Colonic mucosa (tissue), 4 donors: ENCODE measurements around the gene SETD2. TPM values are rescaled to one million over a fixed set of nuclear protein-coding genes. Genes with fewer than 3 reads are reported as not detected.

Experiments
- DNase-seq: peaks from one replicate; pipeline ENCODE4 v3.0.0-alpha.2; 2020
- H3K27ac ChIP-seq: fragments of 200-600 bp; one replicate; pipeline ENCODE4 v1.8.0; 2021
- H3K27me3 ChIP-seq: fragments of 200-600 bp; one replicate; pipeline ENCODE4 v1.8.0; 2021
- H3K36me3 ChIP-seq: fragments of 200-600 bp; one replicate; pipeline ENCODE4 v1.8.0; 2021
- H3K4me1 ChIP-seq: fragments of 200-600 bp; one replicate; pipeline ENCODE4 v1.8.0; 2021; ENCODE audit warnings: mild to moderate bottlenecking
- H3K4me3 ChIP-seq: fragments of 200-600 bp; one replicate; pipeline ENCODE4 v1.8.0; 2021
- H3K9ac ChIP-seq, 2 donors: one replicate each; pipeline ENCODE4 v1.7.0; 2013; ENCODE audit warnings: control low read depth in 2 of 2, low read depth in 2 of 2, low read length in 2 of 2
- H3K9me3 ChIP-seq: fragments of 200-600 bp; one replicate; pipeline ENCODE4 v1.8.0; 2021
- CTCF ChIP-seq: fragments of 200-600 bp; IDR thresholded peaks from one replicate; pipeline ENCODE4 v1.8.0; 2022; ENCODE audit warnings: antibody characterized with exemption, mild to moderate bottlenecking
- intact Hi-C: fragments of 100-400 bp; cut with DNase I; formaldehyde crosslinking; loops from one replicate; pipeline ENCODE4 v1.14.1; 2022
- total RNA-seq, 2 donors: library from RNA; stranded (reverse); fragmentation: NEBNext Ultra II Directional in 1 of 2; extraction: Animal tissue kit (Norgen Biotek cat#: 25700) in 1 of 2; gene quantifications; one replicate each; pipeline ENCODE4 v1.2.1, GENCODE V29; 2021
- donor health status: healthy.
- donor health status: DM: no; HTN: no; CAD: no.
- donor health status: DM: no; HTN: no; CAD: no.

The SETD2 gene
- total RNA-seq, 2 donors from 2014 or later: 39.5 to 48.6 TPM

DNA sequence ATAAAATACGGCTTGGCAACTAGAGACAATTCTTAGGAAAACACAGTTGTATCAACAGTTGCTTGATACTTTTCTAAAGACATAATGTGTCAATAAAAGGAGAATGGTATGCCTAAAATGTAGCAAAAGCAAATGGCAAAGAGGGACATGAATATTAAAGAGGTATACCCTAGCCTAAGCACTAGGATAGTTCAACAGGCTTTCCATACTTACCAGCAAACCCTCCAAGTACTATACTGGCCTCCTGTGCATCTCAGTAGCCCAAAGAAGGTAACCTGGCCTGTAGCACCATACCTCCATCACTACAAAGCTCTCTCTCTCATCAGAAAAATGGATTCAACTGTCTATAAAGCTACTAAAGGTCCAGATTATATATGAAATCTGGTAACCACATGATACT, 7.5 kb downstream of the SETD2 start:
- Histone ChIP-seq H3K4me3 (no peak overlapping the region), H3K27ac (no peak overlapping the region), H3K9ac (no peak overlapping the region), H3K36me3 (no peaks in the 10 kb centered on the region), H3K4me1 (peaks cover 11% of the 10 kb centered on the region), H3K9me3 (no peaks in the 10 kb centered on the region), H3K27me3 (no peaks in the 10 kb centered on the region)
- DNase-seq: no peak
- intact Hi-C loops: no loop called here
- TF ChIP-seq CTCF: no peak

- Histone ChIP-seq H3K9me3 (no peaks in the 10 kb centered on the region), H3K27me3 (no peaks in the 10 kb centered on the region), H3K4me1 (peaks cover 6% of the 10 kb centered on the region), H3K27ac (no peak overlapping the region), H3K4me3 (no peak overlapping the region), H3K9ac (no peak overlapping the region), H3K36me3 (no peaks in the 10 kb centered on the region)
- intact Hi-C loops: no loop called here
- no peak for TF ChIP-seq CTCF
- DNase-seq: no peak
Observed at GRCh38 chr3:47152578-47152977, 11.3 kb downstream of the SETD2 start.

GRCh38 chr3:47151836-47152235, 12.1 kb downstream of the SETD2 start:
- H3K9me3 ChIP-seq: no peaks in the 10 kb centered on the region
- intact Hi-C loops: no loop called here

DNA sequence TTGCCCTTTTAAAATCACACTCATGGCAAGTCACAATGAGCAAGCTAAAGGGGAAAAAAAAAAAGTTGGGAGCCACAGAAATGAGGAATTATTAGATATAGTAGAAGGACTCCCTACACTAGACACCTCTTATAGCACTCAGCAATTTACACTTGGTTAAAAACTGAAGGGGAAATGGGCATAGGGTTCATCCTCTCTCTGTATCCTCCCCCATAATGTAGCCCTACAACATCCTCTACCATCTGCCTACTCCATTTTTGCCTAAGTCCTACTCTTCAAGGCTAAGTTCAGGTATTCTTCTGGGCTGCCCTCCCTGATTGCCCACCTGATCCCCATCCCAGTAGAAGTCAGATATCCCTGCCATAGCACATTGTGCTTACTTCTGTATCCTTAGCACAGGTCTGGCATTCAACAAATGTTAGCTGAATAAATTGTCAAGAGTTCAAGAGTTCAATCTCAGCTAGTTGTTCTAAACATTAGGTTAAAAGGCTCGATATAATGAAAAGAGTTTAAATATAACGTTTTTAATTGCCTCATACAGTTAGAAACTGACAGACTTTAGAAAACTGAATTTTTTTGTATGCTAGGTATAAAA, 14.5 kb downstream of the SETD2 start:
- Histone ChIP-seq H3K27ac (no peak overlapping the region), H3K9ac (no peak overlapping the region), H3K36me3 (no peaks in the 10 kb centered on the region), H3K4me1 (peaks cover 6% of the 10 kb centered on the region), H3K27me3 (no peaks in the 10 kb centered on the region), H3K9me3 (no peaks in the 10 kb centered on the region), H3K4me3 (no peak overlapping the region)
- no peak for TF ChIP-seq CTCF
- intact Hi-C loops: loop anchor here (10.0 kb wide), 1 partner anchor 115 kb away; no protein-coding TSS in a partner anchor
- no peak for DNase-seq

More at GRCh38 chr3:47151836-47152235, 12.1 kb downstream of the SETD2 start:
- Histone ChIP-seq H3K27ac (no peak overlapping the region), H3K36me3 (no peaks in the 10 kb centered on the region), H3K4me3 (no peak overlapping the region), H3K27me3 (no peaks in the 10 kb centered on the region), H3K4me1 (peaks cover 6% of the 10 kb centered on the region), H3K9ac (no peak overlapping the region)
- DNase-seq: no peak
- no peak for TF ChIP-seq CTCF

DNA sequence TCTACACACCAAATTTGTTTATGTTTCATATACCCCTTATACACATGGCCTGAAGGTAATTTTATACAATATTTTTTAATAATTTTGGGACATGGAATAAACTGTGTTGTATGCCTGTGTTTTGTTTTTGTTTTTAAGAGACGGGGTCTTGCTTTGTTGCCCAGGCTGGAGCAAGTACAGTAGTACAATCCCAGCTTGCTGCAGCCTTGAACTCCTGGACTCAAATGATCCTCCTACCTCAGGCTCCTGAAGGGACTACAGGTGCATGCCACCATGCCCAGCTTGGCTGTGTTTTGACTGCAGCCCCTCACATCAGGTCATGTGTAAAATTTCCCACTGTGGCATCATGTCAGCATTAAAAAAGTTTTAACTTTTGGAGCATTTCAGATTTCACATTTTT, 18.6 kb downstream of the SETD2 start:
- H3K4me3 ChIP-seq: no peak overlapping the region
- no peaks in the 10 kb centered on the region for H3K27me3 ChIP-seq
- no peak overlapping the region for H3K9ac ChIP-seq
- H3K9me3 ChIP-seq: no peaks in the 10 kb centered on the region
- no peak for DNase-seq
- no peaks in the 10 kb centered on the region for H3K4me1 ChIP-seq
- intact Hi-C loops: loop anchor here (10.0 kb wide), 1 partner anchor 110 kb away; no protein-coding TSS in a partner anchor
- TF ChIP-seq CTCF: no peak
- no peak overlapping the region for H3K27ac ChIP-seq
- no peaks in the 10 kb centered on the region for H3K36me3 ChIP-seq
